Activated naive CD4-positive, alpha-beta T cell treated with anti-CD3 and anti-CD28 coated beads, Interleukin-2, amount 50 U/mL, for 16 hours (primary cell): ENCODE results near the gene TAL1.

ENCODE experiments used
- DNase-seq: peaks from one replicate; pipeline ENCODE4 v3.0.0-alpha.2; 2020

The TAL1 gene

GRCh38 chr1:47229031-47229885 is 2.8 kb downstream of the TAL1 start:
- DNase-seq, result no peak

GRCh38 chr1:47228644-47229030 is 3.4 kb downstream of the TAL1 start:
- no peak for DNase-seq

GRCh38 chr1:47227341-47228232 is 4.4 kb downstream of the TAL1 start:
- DNase-seq, result no peak

- no peak for DNase-seq
Observed at GRCh38 chr1:47226839-47227215, 5.2 kb downstream of the TAL1 start.

- DNase-seq, result no peak
Observed at GRCh38 chr1:47226121-47226838, 5.7 kb downstream of the TAL1 start.

GRCh38 chr1:47225430-47226100 is 6.5 kb downstream of the TAL1 start:
- no peak for DNase-seq

GRCh38 chr1:47224676-47225399 is 7.2 kb downstream of the TAL1 start:
- no peak for DNase-seq

GRCh38 chr1:47223921-47224675 is 7.9 kb downstream of the TAL1 start:
- no peak for DNase-seq

GRCh38 chr1:47223174-47223920 is 8.7 kb downstream of the TAL1 start:
- no peak for DNase-seq

- no peak for DNase-seq
Observed at GRCh38 chr1:47222476-47222875, 9.5 kb downstream of the TAL1 start.

- no peak for DNase-seq
Observed at GRCh38 chr1:47219590-47220220, 12.3 kb downstream of the TAL1 start.

GRCh38 chr1:47219001-47219400 is 13.0 kb downstream of the TAL1 start:
- no peak for DNase-seq

- DNase-seq, result no peak
Observed at GRCh38 chr1:47216278-47217059, 15.6 kb downstream of the TAL1 start.

GRCh38 chr1:47215713-47216112 is 16.3 kb downstream of the TAL1 start:
- no peak for DNase-seq

GRCh38 chr1:47214549-47214948 is 17.5 kb downstream of the TAL1 start:
- DNase-seq, result no peak

GRCh38 chr1:47213230-47213963 is 18.6 kb downstream of the TAL1 start:
- DNase-seq, result no peak

GRCh38 chr1:47212636-47213229 is 19.3 kb downstream of the TAL1 start:
- no peak for DNase-seq

GRCh38 chr1:47211796-47212269 is 20.2 kb downstream of the TAL1 start:
- no peak for DNase-seq
